ENCODE data around the gene ACD. TPM values are rescaled to one million over a fixed set of nuclear protein-coding genes. Genes with fewer than 3 reads are reported as not detected.

The ACD gene
- total and polyA plus RNA-seq, 2 of the 4 experiments (the other 2 are of a cell fraction), result 15.6 to 31.1 TPM

- Histone ChIP-seq H3K4ac (ENCODE audit: low read depth, low read length) (no peak overlapping the region), H4K91ac (ENCODE audit: insufficient read depth, low read depth, low read length) (no peak overlapping the region), H3K56ac (ENCODE audit: extremely low read depth, insufficient read depth, low read length) (no peak overlapping the region), H3K14ac (replicated peaks; ENCODE audit: low read depth, low read length) (no peak overlapping the region), H3K79me1 (ENCODE audit: low read depth in 1 of 2, low read length in 2 of 2) (peaks cover 9 to 49% of the 10 kb centered on the region in 2 experiments), H4K20me1 (ENCODE audit: insufficient read depth, low read length) (peaks cover 16% of the 10 kb centered on the region; the same call in 1 of the 2 replicates), H3K9me3 (ENCODE audit: control insufficient read depth, insufficient read depth, low read length) (no peaks in the 10 kb centered on the region), H3K4me3 (ENCODE audit: insufficient read depth, low read depth, low read length) (no peak overlapping the region), H2BK120ac (ENCODE audit: low read depth, low read length) (no peak overlapping the region), H2AK9ac (replicated peaks; ENCODE audit: low read depth, low read length, poor library complexity) (no peak overlapping the region), H3K4me1 (ENCODE audit: control insufficient read depth, insufficient read depth, low read length) (no peaks in the 10 kb centered on the region), H3K18ac (ENCODE audit: low read depth, low read length) (no peak overlapping the region), H4K5ac (ENCODE audit: low read depth, low read length) (no peak overlapping the region), H2AFZ (replicated peaks; ENCODE audit: low read length, poor library complexity) (no peak overlapping the region), H3K27me3 (ENCODE audit: control insufficient read depth, insufficient read depth, low read length) (no peaks in the 10 kb centered on the region), H2AK5ac (ENCODE audit: low read depth, low read length) (no peak overlapping the region), H3K9me1 (ENCODE audit: insufficient read depth, low read length) (peaks cover 9% of the 10 kb centered on the region; the same call in 1 of the 2 replicates), H3K4me2 (ENCODE audit: low read depth, low read length) (no peak overlapping the region), H4K8ac (ENCODE audit: low read depth in 2 of 2, low read length in 2 of 2) (no peak overlapping the region), H2BK15ac (ENCODE audit: low read depth, low read length) (no peak overlapping the region), H3K27ac (ENCODE audit: insufficient read depth, low read length) (no peak overlapping the region), H3K23ac (ENCODE audit: low read depth, low read length) (no peak overlapping the region), H3K36me3 (ENCODE audit: control insufficient read depth, insufficient read depth, low read length) (no peaks in the 10 kb centered on the region), H3K9ac (ENCODE audit: low read depth, low read length) (no peak overlapping the region), H2BK20ac (ENCODE audit: low read depth, low read length) (no peak overlapping the region), H2BK5ac (ENCODE audit: low read depth, low read length, poor library complexity, severe bottlenecking) (no peak overlapping the region)
- in situ Hi-C loops (cut with MboI; ENCODE audit: low sequenced_read_pairs) (no loop called here), dilution Hi-C loops (cut with HindIII; ENCODE audit: low sequenced_read_pairs, unreplicated experiment) (no loop called here), intact Hi-C loops (cut with micrococcal nuclease) (no loop called here)
- WGBS, 2 experiments (ENCODE audit: extremely low coverage in 2 of 2, insufficient read length in 1 of 2), result no CpG with 5 or more reads among the region's 1 CpG
- BruUV-seq (replicated peaks), result no TSS peak
- DNase-seq (no peak), ATAC-seq (ENCODE audit: low read depth) (no peak)
- no peak for TF ChIP-seq SMC3 (IDR thresholded peaks at IDR 0.05; ENCODE audit: low read depth, low read length)
- ChIA-PET CTCF (interaction anchor here (0.6 kb wide), 1 partner anchor 464 kb away, joined by 8 read pairs; no protein-coding TSS in a partner anchor), POLR2A (ENCODE audit: unreplicated experiment) (no interaction called here)
Observed at GRCh38 chr16:67701420-67701819, 41.4 kb upstream of the ACD start.

Data from IMR-90 (cell line).